Epithelial cell of proximal tubule (primary cell): ENCODE data around the gene YIPF4. TPM values are rescaled to one million over a fixed set of nuclear protein-coding genes. Genes with fewer than 3 reads are reported as not detected.

Source experiments
- DNase-seq: peaks from one replicate; pipeline ENCODE4 v3.0.0-alpha.2; 2011; ENCODE audit warnings: low read depth
- H3K4me3 ChIP-seq: 2 replicates; pipeline ENCODE4 v1.5.1; 2011; ENCODE audit warnings: low read depth, mild to moderate bottlenecking, low read length
- CTCF ChIP-seq: conservative IDR thresholded peaks from 2 replicates; pipeline ENCODE4 v1.5.1; 2012; ENCODE audit warnings: low read depth, mild to moderate bottlenecking, low read length
- total RNA-seq: library from RNA; depleted of rRNA; stranded (reverse); fragments of >200 nt; gene quantifications from 2 replicates; pipeline ENCODE4 v1.2.3, GENCODE V29; 2015

YIPF4 gene
- total RNA-seq = 17.0 and 20.0 TPM in 2 replicates

- DNase-seq = peak; percentile 71
- H3K4me3 ChIP-seq = peak within 1 kb of the TSS; percentile 95
- no peak for TF ChIP-seq CTCF
Measured at GRCh38 chr2:32277674-32278477, at the start of gene YIPF4. Gene YIPF4 (plus strand): TSS chr2:32277904. CDS start chr2:32278156, 252 bp downstream.

- H3K4me3 ChIP-seq = no peak overlapping the region
- DNase-seq = no peak
- no peak for TF ChIP-seq CTCF
Measured at GRCh38 chr2:32228181-32228580, 49.5 kb upstream of the YIPF4 start.

DNA sequence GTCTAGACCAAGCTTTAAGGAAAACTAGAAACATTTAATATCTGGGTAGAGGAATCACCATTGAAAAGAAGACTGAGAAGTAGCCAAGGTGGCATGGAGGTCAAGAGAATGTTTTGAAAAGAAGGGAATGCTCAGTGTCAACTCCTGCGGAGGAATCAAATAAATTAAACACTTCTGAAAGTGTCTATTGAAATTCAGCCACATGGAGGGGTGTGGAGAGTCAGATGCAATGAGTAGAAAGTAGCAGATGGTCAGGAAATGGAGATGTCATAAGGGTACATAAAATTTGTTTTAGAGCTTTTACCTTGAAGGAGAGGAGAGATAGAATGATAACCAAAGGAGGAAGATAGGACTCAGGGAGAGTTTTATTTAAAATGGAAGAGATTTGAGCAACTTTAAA lies 48.1 kb upstream of the YIPF4 start:
- no peak for DNase-seq
- TF ChIP-seq CTCF = no peak

GRCh38 chr2:32231959-32232358 lies 45.7 kb upstream of the YIPF4 start:
- no peak for DNase-seq
- TF ChIP-seq CTCF = no peak
- no peak overlapping the region for H3K4me3 ChIP-seq

More for the DNA sequence above, 48.1 kb upstream of the YIPF4 start:
- H3K4me3 ChIP-seq = no peak overlapping the region

- TF ChIP-seq CTCF = no peak
- DNase-seq = no peak
Measured at GRCh38 chr2:32235315-32235714, 42.4 kb upstream of the YIPF4 start.

GRCh38 chr2:32237488-32237887 lies 40.2 kb upstream of the YIPF4 start:
- H3K4me3 ChIP-seq = no peak overlapping the region
- no peak for DNase-seq
- no peak for TF ChIP-seq CTCF

More at GRCh38 chr2:32235315-32235714, 42.4 kb upstream of the YIPF4 start:
- H3K4me3 ChIP-seq = no peak overlapping the region

DNA sequence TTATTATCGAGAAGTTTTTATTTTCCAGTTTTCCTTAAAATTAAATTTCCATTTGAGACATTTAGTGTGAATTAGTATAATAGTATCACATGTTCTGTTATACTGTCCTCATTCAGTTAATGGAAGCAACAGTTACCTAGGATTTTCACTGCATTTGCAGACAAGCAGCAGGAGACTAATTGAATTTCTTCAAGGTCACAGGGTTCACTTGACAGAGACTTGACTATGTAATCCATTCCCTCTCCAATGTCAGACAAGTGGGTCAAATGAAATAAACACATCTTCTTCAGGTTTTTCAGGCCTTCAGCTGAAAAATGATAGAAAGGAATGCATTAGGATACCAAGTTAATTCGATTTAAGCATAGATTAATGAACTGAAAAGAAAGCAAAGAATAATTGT lies 39.7 kb upstream of the YIPF4 start:
- DNase-seq = no peak
- TF ChIP-seq CTCF = no peak
- H3K4me3 ChIP-seq = no peak overlapping the region
